Pericardium fibroblast (primary cell): ENCODE results near the gene DNLZ. TPM values are rescaled to one million over a fixed set of nuclear protein-coding genes. Genes with fewer than 3 reads are reported as not detected.

Experiments used
- total RNA-seq: library from RNA; depleted of rRNA; stranded (reverse); fragments of >200 nt; gene quantifications from 2 replicates; pipeline ENCODE4 v1.2.3, GENCODE V29; 2015

DNLZ gene
- total RNA-seq, result 34.6 and 37.6 TPM in 2 replicates

DNA sequence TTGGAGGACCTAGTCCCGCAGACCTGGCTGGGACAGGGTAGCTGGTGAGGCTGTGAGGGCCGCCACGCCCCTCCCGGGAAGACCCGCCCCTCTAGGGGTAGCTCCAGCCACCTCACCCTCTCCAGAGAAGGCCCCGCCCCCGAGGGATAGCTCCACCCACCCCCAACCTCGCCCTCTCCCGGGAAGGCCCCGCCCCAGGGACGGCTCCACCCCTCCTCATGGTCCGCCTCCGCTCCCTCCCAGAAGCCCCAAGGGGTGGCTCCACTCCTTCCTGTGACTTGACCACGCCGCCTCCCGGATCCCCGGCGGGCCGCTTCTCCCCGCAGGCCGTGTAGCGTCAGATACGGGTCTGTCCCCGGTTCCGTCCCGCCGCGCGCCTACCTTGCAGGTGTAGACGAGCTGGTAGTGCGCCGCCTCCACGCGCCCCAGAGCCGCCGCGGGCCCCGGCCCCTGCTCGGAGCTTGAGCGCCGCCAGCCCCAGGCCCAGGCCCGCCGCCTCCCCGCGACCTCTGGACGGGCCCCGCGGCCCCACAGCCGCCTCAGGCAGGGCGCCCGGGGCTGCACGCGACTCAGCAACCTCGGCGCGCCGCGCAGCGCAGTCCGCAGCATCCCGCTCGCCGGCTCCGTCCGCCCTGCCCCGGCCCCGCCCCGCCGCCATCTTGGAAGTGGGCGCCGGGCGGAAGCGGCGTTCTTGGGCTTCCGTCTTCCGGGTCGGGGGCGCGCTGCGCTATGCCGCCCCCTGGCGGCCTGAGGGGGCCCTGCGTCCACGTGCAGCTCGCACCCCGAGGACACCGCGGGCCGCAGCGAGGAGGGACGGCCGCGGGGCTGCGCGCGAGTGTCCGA is at the start of gene DNLZ:
DNLZ (minus strand) TSS at position 639 of the 843 bp plus-strand sequence; CDS start at position 609, 30 bp downstream.

DNA sequence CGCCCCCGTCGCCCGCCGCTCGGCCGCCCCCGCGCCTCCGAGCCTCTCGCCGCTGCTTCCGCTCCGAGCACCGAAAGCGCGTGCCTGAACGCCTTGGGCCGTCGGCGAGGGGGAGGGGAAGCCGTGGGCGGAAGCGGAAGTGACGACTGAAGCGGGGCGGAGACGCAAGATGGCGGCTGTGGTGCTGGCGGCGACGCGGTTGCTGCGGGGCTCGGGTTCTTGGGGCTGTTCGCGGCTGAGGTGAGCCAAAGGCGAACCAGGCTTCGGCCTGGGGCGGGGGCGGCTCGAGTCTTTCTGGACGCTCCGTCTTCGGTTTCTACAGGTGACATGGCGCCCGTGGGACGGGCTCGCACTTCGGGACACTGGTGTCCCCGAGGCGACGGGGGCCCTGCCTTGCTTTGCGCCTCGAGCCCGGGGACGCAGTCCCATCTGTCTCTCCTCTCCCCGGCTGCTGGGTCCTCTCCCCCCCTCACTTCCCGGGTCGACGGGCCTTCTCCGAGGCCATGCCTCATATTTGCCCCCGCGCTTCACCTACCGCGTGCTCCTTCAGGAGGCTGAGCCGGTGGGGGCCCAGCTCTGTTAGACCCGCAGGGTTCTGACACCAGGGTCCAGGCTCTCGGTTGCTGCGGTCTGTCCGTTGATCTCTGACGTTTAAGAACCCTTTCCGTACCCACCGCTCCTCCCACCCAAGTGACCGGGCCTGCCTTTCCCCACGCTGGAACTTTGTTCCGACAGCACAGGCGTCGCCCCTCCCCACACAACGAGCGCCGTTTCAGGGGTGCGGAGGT is 47.1 kb upstream of the DNLZ start, which contains the start of the genes ENTR1 and PMPCA:
ENTR1 (minus strand) TSS at position 115 of the 788 bp plus-strand sequence. CDS start 217 bp downstream, outside the sequence.
PMPCA (plus strand) TSS at position 159 of the 788 bp plus-strand sequence; CDS start at position 170, 11 bp downstream.

DNA sequence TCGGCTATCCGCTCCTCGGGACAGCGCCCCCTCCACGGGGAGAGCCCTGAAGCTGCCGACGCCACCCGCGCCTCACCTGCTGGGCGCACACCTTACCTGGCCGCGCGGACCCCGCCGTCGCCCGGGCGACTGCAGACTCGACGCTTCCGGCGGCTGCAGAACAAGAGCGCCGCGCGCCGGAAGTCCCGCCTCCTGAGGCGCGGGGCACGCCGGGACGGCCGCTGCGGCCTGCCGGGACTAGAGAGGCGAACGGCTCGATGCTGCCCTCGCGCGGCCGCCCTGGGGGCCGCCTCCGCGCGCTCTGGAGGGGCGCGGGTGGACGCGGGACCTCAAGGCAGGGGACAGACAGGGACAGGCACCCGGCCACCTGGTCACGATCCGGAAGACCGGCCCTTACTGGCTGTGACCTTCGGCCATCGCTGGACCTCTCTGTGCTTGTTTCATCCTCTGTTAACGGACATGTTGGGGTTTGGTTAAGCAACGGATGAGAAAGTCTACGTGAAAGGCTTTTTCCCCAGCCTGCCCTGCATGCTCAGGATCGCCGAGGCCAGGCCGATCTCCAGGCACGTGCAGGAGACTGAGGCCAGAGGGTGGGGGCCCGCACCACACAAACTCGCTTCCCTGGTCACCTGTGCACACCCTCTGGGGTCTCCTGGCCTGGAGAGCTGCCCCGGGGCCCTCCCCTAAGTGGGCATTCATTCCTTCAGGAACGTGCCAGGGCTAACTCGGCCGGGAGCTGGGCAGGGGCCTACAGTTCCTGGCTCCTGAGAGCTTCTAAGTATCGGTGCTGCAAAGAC is 36.7 kb upstream of the DNLZ start, which contains the start of gene SNAPC4:
SNAPC4 (minus strand) TSS at position 133 of the 797 bp plus-strand sequence. CDS start 1,742 bp downstream, outside the sequence.

DNA sequence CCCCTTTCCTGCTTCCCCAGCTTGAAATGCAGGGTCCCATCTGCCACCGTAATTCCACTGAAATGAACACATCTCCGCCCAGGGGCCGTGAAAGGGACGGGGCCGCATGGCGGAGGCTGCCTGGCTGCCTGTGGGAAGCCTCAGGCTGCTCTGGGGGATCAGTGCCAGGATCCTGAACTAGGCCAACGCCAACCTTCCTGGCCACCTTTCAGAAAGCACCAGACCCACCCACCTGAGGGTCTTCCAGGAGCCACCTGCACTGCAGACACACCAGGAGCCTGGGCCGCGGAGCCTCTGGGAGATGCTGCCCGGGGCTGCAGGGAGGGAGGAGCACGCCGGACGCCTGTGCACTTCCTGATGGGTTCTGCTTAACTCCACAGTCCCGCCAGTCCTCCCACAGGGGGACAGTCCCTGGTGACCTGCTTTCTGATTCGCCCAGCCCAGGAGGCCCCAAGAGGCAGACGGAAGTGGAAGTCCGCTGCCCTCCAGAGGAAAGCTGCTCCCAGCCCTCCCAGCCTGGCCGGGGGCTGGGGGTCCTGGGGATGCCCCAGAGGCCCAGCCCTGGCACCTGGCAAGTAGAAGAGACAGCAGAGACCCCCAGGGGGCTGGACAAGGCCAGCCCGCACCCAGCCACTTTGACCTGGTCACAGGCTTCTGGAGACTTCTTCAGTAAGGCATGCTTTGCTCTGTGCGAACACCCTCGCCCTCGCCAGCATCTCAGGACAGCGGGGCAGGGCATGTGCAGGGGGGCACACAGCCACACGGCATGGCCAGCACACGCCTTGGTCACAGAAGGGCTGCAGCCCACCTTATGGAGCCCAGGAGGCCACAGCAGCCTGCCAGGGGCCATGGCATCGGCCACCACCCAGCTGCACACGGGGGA is 10.0 kb upstream of the DNLZ start, which contains the start of gene CARD9:
CARD9 (minus strand) TSS at position 370 of the 883 bp plus-strand sequence. CDS start 1,591 bp downstream, outside the sequence.

DNA sequence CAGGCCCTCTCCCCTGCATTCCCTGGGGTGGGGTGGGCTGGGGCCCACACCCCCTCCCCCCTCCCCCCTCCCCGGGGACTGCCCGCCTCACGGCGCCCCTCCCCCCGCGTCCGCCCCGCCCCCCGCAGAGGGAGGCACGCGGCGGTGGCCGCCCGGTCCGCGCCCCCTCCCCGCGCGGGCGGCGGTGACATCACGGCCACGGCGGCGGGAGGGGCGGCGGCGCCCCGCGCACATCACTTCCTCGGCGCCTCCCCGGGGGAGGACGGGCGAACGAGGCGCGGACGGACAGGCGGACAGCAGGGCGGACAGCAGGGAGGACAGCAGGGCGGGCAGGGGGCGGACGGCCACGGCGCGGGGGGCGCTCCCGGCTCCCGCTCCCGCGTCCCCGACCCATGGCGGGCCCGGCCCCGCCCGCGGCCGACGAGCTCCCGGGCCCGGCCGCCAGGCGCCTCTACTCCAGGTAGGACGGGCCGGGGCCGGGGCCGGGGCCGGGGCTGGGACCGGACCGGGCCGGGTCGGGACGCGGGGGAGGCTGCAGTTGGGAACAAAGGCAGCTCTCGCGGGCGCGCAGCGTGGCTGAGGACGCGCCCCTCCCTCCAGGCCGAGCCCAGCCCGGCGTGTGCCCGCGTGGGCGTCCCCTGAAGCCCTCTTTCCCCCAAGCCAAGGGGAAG is 36.1 kb downstream of the DNLZ start, which contains the start of gene GPSM1:
GPSM1 (plus strand) TSS at position 236 of the 671 bp plus-strand sequence; CDS start at position 393, 157 bp downstream.

Other genes with a start within 250 kb of the DNLZ start
- gene TMEM250, start 244.9 kb downstream of the DNLZ start, total RNA-seq, result 58.7 and 76.2 TPM in 2 replicates
- not detected in 2 replicates for gene LHX3, start 158.6 kb downstream of the DNLZ start, total RNA-seq
- gene QSOX2, start 117.9 kb downstream of the DNLZ start, total RNA-seq, result 11.3 and 11.8 TPM in 2 replicates
- gene CCDC187, start 59.6 kb downstream of the DNLZ start, total RNA-seq, result not detected in 2 replicates
- gene GPSM1, start 36.2 kb downstream of the DNLZ start, total RNA-seq, result 41.1 and 50.1 TPM in 2 replicates
- 1.5 and 4.3 TPM in 2 replicates for gene CARD9, start 9.9 kb upstream of the DNLZ start, total RNA-seq
- gene SNAPC4, start 36.4 kb upstream of the DNLZ start, total RNA-seq, result 6.1 and 6.3 TPM in 2 replicates
- 31.6 and 40.7 TPM in 2 replicates for gene ENTR1, start 46.9 kb upstream of the DNLZ start, total RNA-seq
- gene PMPCA, start 46.9 kb upstream of the DNLZ start, total RNA-seq, result 47.2 and 48.3 TPM in 2 replicates
- 11.2 and 15.9 TPM in 2 replicates for gene INPP5E, start 76.1 kb upstream of the DNLZ start, total RNA-seq
- 40.7 and 46.1 TPM in 2 replicates for gene SEC16A, start 119.3 kb upstream of the DNLZ start, total RNA-seq
- 9.4 and 13.8 TPM in 2 replicates for gene NOTCH1, start 182.3 kb upstream of the DNLZ start, total RNA-seq